ENCODE data around the gene PRPF6.

- TF ChIP-seq CTCF (IDR thresholded peaks at IDR 0.05; ENCODE audit: low read depth, low read length, poor library complexity, severe bottlenecking) = no peak
- TF ChIP-seq EZH2phosphoT487 (IDR thresholded peaks at IDR 0.05; ENCODE audit: borderline replicate concordance, low read length) = no peak
Measured at GRCh38 chr20:64075556-64075955, 94.6 kb downstream of the PRPF6 start.
